Middle frontal gyrus (tissue), 1 donor: ENCODE results near the gene LMF2.
A peak's percentile ranks its signal among the peaks of the same experiment; 100 is the strongest.
"Not testable (repeated sequence)": the region's sequence is repeated elsewhere in the genome, so short reads cannot be mapped to it uniquely, and the experiment has no call there.

Source experiments
- DNase-seq: peaks from one replicate; pipeline ENCODE4 v3.0.0-alpha.2; 2015; ENCODE audit warnings: low spot score; ENCODE audit errors: extremely low spot score

Gene LMF2

DNA sequence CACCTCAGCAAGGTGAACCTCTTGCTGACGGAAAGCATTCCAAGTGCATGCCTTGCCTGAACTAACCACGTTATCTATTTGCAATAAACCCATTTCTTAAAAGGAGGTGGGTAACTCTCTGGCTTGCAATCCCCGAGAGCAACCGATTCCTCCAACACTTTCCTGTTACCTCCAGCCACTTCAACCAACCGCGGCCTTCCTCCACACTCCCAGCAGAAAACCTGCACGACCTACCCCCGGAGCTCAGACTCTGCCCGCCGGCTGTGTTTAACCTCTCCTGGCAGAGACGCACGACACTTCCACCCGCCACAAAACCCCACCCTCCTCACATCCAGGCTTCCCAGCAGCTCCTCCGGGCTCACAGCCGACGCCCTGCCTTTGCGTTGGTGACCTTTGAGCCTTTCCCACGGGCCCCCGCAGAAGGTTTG, 17.2 kb upstream of the LMF2 start:
- no peak for DNase-seq

DNA sequence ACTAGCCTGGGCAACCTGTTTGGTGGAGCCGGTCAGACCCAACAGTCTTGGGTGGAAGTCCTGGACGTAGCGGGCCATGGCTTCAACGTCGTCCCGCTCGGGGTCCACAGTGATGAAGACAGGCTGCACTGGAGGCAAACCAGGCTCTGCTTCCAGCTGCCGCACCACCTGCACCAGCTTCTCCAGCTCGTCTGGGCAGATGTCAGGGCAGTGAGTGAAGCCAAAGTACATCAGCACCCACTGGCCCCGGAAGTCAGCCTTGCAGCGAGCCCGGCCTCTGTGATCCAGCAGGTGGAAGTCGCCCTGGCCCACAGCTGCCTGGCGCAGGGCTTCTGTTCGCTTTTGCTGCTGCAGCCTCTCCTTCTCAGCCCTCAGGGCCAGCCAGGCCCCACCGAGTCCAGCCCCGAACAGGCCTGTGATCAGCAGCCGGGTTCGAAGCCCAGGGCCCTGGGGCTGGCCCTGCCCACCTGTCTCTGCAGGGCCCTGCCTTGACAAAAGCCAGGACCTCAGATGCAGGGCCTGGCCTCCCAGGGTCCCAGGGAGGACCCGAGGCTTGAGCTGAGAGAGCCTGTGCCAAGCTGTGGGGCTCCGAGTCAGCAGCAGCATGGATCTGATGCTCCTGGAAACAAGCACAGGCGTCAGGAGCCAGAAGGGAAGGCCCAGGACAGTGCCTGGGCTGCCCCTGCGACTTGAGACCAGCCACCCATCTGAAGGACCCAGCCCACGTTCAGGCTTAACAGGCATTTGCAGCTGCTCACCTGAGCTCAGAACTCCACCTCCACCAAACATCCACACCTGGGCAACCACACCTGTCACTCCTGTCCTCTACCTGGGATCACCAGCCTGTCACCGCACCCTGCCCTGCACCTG, 16.5 kb upstream of the LMF2 start:
- DNase-seq, result no peak

GRCh38 chr22:50523458-50523805, 15.9 kb upstream of the LMF2 start:
- DNase-seq, result no peak

DNA sequence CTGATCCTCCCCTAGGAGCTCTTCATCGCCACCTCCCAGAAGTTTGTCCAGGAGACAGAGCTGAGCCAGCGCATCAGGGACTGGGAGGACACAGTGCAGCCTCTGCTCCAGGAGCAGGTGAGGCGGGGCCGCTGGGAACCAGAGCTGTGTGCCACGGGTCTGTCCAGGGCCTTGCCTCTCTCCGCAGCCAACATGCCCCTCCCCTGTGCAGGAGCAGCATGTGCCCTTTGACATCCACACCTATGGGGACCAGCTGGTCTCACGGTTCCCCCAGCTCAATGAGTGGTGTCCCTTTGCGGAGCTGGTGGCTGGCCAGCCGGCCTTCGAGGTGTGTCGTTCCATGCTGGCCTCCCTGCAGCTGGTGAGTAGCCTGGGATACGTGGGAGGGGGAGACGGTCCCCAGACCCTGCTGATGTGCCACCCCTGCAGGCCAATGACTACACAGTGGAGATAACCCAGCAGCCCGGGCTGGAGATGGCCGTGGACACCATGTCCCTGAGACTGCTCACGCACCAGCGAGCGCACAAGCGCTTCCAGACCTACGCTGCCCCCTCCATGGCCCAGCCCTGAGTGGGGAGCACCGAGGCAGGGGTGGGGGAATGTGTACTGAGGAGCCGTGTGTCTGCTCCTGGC, 15.4 kb upstream of the LMF2 start:
- DNase-seq, result no peak

- DNase-seq, result no peak
Measured at GRCh38 chr22:50522208-50522805, 14.8 kb upstream of the LMF2 start.

DNA sequence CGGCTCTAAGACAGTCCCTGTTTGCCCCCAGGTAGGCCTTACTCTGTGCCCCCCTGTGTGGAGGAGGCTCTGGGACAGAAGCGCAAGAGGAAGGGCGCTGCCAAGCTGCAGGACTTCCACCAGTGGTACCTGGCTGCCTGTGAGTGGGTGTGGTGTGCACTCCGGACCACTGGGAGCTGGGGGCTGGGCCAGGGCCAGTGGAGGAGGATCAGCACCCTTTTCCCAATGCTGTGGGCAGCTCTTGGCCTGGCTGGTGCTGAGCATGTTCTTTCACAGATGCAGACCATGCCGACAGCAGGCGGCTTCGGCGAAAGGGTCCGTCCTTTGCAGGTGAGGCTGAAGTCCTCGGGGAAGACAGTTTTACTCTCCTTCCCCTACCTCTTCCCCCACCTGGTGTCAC, 14.2 kb upstream of the LMF2 start:
- no peak for DNase-seq

GRCh38 chr22:50520826-50521453, 13.4 kb upstream of the LMF2 start:
- no peak for DNase-seq

DNA sequence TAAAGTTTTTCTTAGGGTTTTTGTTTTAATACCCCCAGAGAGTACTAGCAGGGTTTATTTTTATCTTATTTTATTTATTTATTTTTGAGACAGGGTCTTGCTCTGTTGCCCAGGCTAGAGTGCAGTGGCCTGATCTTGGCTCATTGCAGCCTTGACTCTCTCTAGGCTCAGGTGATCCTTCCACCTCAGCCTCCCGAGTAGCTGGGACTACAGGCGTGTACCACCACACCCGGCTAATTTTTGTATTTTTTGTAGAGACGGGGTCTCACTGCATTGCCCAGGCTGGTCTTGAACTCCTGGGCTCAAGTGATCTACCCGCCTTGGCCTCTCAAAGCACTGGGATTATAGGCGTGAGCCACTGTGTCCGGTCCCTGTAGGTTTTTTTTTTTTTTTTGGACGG, 12.7 kb upstream of the LMF2 start:
- DNase-seq, result not testable (repeated sequence)

DNA sequence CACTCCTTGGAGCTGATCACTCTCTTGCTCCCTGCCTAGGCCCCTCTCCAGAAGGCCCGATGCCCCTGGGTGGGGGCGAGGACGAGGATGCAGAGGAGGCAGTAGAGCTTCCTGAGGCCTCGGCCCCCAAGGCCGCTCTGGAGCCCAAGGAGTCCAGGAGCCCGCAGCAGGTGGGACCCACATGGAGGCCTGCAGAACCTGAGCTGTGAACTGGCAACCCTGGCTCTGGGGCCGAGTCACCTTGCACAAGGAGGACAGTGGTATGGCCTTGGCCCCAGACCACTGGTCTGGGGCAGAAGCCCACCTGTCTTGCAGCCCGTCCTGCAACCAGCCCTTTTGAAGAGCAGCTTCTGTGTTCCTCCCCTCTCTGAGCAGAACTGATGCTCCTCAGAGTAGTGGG, 11.6 kb upstream of the LMF2 start:
- no peak for DNase-seq

DNA sequence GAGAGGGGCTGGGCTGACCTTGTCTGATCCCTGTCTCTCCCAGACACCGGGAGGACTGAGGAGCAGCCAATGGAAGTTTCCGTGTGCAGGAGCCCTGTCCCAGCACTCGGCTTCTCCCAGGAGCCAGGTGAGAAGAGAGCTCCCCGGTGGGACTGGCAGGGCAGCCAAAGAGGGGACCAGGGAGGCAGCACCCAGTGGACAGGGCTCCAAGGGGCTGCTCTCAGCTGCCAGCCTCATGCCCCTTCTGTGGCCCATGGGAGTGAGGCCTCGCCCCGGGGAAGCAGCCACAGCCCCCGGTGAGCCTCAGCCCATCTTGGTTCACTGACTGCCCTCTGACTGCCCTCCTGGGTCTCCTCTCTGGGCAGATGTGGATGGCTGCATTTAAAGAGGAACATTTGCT, 11.1 kb upstream of the LMF2 start:
- DNase-seq, result no peak

GRCh38 chr22:50517495-50518260, 10.2 kb upstream of the LMF2 start:
- DNase-seq, result no peak

GRCh38 chr22:50516891-50517290, 9.4 kb upstream of the LMF2 start:
- no peak for DNase-seq

DNA sequence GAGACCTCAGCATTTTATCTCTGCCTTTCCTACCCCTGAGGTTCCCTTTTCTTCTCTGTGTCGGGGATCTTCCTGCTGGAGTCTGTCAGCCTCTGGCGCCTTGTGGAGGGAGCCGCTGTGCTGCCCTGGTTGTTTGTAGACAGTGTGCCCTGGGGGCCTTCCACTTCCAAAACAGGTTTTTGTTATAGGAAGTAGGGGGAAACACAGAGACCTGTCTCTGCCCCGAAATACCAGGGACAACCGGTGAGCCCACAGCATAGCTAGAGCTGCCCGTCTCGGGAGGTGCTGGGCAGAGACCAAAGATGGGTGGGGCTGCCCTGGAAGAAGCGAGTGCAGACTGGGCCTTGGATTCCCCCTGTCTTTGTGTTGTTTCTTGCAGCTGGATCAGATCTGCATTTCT, 8.6 kb upstream of the LMF2 start:
- DNase-seq, result no peak

- no peak for DNase-seq
Measured at GRCh38 chr22:50513175-50513574, 5.7 kb upstream of the LMF2 start.

- DNase-seq, result no peak
Measured at GRCh38 chr22:50508897-50509296, 1.4 kb upstream of the LMF2 start.

- peak; percentile 94 for DNase-seq
Measured at GRCh38 chr22:50507991-50508884, 736 bp upstream of the LMF2 start, which contains the start of gene NCAPH2. TSS of gene NCAPH2 (plus strand) at chr22:50508224. CDS start at chr22:50508338, 114 bp downstream.

DNA sequence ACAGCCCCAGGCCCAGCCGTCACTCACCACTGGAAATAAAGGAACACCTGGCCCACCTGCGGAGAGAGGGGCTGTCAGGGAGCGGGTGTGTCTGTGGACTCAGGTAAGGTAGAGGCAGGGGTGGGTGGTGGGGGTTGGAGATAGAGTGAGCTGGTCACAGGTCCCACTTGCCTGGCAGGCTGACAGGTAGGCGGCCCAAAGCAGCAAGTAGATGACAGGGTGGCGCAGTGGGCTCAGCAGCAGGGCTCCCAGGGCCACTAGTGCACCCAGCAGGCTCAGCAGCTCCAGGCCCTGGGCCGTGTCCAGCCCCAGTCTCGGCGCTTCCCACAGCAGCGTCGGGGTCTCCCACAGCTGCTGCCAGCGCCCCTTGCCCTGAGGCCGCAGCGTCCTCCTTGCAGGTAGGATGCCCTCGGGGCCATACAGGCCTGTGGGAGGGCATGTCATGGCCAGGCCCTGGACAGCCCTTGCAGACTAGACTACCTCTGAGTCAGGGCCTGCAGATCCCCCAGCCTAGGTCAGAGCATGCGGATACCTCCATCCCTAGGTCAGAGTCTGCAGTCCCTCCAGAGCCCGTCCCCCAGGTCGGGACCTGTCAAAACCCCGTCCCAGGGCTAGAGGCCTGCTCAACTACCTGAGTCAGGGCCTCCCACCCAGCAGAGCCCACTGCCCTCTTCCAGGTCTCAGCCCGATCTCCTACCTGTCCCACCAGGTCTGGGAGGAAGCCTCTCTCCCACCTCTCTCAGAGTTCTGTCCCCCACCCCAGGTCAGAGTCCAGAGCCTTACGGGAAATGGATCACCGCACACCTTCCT, 686 bp downstream of the LMF2 start:
- DNase-seq, result no peak

- DNase-seq, result no peak
Measured at GRCh38 chr22:50505776-50506610, 1.5 kb downstream of the LMF2 start.
